Gastroesophageal sphincter (tissue), 3 donors: ENCODE data around the gene PLCB4.

Experiments
- CTCF ChIP-seq, 4 experiments: fragments of 200-600 bp in 2 of 4; fragments of 450-650 bp in 2 of 4; sonication (generic) in 1 of 4; IDR thresholded peaks; one replicate each; pipeline ENCODE4 v1.5.1; 2017 to 2019; ENCODE audit warnings: antibody characterized with exemption in 4 of 4, mild to moderate bottlenecking in 2 of 4, moderate library complexity in 2 of 4
- EP300 ChIP-seq: sonication (generic); formaldehyde crosslinking; IDR thresholded peaks from one replicate; pipeline ENCODE4 v1.6.1; 2017; ENCODE audit warnings: antibody characterized with exemption, mild to moderate bottlenecking
- POLR2A ChIP-seq, 2 donors: fragments of 450-650 bp; IDR thresholded peaks; one replicate each; pipeline ENCODE4 v1.6.1; 2017; ENCODE audit warnings: antibody characterized with exemption in 2 of 2, mild to moderate bottlenecking in 2 of 2, moderate library complexity in 1 of 2
- POLR2AphosphoS5 ChIP-seq: sonication (generic); formaldehyde crosslinking; IDR thresholded peaks from one replicate; pipeline ENCODE4 v1.6.1; 2017; ENCODE audit warnings: antibody characterized with exemption

DNA sequence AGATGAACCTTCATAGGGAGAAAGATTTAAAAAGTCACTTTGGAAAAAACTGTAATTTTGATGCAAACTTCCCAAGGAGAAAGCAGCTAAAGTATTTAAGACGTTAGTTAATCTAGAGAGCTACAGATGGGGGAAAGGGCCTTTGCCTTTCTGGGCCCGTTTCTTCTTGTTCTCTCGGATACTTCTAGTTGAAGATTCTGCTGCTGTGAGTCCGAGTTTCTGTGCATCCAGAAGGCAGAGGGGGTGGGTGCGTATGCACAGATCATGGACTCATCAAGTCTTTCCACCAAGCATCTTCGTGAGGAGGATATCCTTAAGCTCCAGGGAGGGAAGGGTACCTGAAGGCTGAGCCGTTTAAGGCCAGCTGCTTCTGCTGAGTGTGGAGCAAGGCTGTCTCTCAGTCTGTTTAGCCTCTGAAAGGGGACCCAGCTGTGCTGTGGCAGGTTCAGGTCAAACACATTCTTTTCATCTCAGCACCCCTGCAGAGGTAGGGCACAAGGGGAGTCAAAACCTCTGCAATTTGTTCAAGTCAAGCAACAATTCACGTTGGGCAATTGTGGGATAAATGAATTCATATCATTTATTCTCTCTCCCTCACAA lies 449.8 kb downstream of the PLCB4 start:
- TF ChIP-seq POLR2AphosphoS5 (no peak), CTCF (IDR thresholded peaks at IDR 0.05) (no peak), POLR2A (IDR thresholded peaks at IDR 0.05) (no peak), EP300 (no peak)
